Thyroid gland (tissue), 4 donors: Measurements from ENCODE around the gene PLK4.

Source experiments
- POLR2A ChIP-seq, 2 donors: fragments of 450-650 bp; IDR thresholded peaks; one replicate each; pipeline ENCODE4 v1.6.1; 2017; ENCODE audit warnings: antibody characterized with exemption in 2 of 2, mild to moderate bottlenecking in 2 of 2, moderate library complexity in 1 of 2
- TF ChIP-seq, protein P1 (sequence below), 6 experiments: fragments of 200-600 bp in 3 of 6; fragments of 450-650 bp in 3 of 6; sonication (generic) in 3 of 6; IDR thresholded peaks; one replicate each; pipeline ENCODE4 v1.5.1; 2016 to 2019; ENCODE audit warnings: antibody characterized with exemption in 6 of 6, mild to moderate bottlenecking in 2 of 6, inconsistent platforms in 1 of 6, moderate library complexity in 1 of 6

DNA sequence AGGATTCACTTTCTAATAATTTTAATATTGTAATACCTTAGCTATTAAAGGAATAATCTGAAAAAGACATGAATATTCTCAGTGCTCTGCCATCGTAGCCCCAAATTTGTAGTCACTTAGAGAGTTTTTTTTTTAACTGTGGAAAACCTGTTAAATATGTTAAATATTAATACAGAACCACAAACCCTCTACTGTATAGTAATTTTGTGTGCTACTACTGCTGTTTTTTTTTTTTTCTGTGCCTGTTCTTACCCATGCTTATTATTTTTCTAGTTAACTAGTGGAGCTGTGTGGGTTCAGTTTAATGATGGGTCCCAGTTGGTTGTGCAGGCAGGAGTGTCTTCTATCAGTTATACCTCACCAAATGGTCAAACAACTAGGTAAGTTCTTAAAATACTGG is 15.8 kb downstream of the PLK4 start:
- TF ChIP-seq, protein P1, sequence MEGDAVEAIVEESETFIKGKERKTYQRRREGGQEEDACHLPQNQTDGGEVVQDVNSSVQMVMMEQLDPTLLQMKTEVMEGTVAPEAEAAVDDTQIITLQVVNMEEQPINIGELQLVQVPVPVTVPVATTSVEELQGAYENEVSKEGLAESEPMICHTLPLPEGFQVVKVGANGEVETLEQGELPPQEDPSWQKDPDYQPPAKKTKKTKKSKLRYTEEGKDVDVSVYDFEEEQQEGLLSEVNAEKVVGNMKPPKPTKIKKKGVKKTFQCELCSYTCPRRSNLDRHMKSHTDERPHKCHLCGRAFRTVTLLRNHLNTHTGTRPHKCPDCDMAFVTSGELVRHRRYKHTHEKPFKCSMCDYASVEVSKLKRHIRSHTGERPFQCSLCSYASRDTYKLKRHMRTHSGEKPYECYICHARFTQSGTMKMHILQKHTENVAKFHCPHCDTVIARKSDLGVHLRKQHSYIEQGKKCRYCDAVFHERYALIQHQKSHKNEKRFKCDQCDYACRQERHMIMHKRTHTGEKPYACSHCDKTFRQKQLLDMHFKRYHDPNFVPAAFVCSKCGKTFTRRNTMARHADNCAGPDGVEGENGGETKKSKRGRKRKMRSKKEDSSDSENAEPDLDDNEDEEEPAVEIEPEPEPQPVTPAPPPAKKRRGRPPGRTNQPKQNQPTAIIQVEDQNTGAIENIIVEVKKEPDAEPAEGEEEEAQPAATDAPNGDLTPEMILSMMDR (IDR thresholded peaks at IDR 0.05) = no peak
- TF ChIP-seq POLR2A (IDR thresholded peaks at IDR 0.05) = no peak
